PC-3 (cell line): ENCODE measurements around the gene ARHGAP18.

ENCODE experiments used
- EZH2 ChIP-seq: fragments of 300-600 bp; sonication (generic); IDR thresholded peaks from one replicate; pipeline ENCODE4 v1.6.1; 2017; ENCODE audit warnings: antibody characterized with exemption, mild to moderate bottlenecking, low read length; ENCODE audit not compliant: unreplicated experiment
- EZH2phosphoT487 ChIP-seq: fragments of 300-600 bp; sonication (generic); IDR thresholded peaks from 2 replicates; pipeline ENCODE4 v1.6.1; 2018; ENCODE audit warnings: mild to moderate bottlenecking, antibody characterized with exemption, low read length, borderline replicate concordance
- TF ChIP-seq, protein P1 (sequence below): fragments of 300-600 bp; sonication (generic); conservative IDR thresholded peaks from 2 replicates; pipeline ENCODE4 v1.5.1; 2017; ENCODE audit warnings: antibody characterized with exemption, low read depth, mild to moderate bottlenecking, low read length

DNA sequence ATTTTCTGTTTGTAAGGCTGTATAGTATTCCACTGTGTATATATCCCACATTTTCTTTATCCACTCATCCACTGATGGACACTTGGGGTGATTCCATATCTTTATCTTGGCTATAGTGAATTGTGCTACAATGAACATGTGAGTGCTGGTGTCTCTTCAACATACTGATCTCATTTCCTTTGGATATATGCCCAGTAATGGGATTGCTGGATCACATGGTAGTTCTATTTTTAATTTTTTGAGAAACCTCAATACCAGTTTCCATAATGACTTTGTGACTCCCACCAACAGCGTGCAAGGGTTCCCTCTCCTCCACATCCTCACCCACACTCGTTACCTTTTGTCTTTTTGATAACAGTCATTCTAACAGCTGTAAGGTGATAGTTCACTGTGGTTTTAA is 166.0 kb downstream of the ARHGAP18 start:
- TF ChIP-seq EZH2 (no peak), EZH2phosphoT487 (no peak)
- TF ChIP-seq, protein P1, sequence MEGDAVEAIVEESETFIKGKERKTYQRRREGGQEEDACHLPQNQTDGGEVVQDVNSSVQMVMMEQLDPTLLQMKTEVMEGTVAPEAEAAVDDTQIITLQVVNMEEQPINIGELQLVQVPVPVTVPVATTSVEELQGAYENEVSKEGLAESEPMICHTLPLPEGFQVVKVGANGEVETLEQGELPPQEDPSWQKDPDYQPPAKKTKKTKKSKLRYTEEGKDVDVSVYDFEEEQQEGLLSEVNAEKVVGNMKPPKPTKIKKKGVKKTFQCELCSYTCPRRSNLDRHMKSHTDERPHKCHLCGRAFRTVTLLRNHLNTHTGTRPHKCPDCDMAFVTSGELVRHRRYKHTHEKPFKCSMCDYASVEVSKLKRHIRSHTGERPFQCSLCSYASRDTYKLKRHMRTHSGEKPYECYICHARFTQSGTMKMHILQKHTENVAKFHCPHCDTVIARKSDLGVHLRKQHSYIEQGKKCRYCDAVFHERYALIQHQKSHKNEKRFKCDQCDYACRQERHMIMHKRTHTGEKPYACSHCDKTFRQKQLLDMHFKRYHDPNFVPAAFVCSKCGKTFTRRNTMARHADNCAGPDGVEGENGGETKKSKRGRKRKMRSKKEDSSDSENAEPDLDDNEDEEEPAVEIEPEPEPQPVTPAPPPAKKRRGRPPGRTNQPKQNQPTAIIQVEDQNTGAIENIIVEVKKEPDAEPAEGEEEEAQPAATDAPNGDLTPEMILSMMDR: no peak
